GM21367 (cell line): ENCODE data around the gene FGF13.

Experiments
- ATAC-seq: cut with Tn5 transposase; IDR thresholded peaks from one replicate; pipeline ENCODE4 v1.9.1; 2021; ENCODE audit not compliant: unreplicated experiment

Gene FGF13

DNA sequence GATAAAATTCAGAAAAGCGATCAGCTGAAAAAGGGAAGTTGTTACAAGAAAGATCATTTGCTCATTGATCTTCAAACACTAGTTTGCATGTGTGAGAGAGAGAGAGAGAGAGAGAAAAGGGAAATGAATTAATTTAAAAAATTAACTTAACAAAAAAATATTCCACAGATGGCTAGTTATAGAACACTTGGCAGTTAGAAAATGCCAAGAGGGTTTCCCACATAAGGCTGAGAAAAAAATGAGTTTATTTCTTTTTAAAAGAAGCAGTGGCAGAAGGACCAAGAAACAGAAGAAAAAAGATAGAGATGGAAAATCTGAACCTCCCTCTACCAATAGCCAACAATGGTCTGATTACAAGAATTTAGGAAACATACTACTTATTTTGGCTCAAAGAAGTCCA lies 47.1 kb downstream of the FGF13 start:
- ATAC-seq, result no peak

DNA sequence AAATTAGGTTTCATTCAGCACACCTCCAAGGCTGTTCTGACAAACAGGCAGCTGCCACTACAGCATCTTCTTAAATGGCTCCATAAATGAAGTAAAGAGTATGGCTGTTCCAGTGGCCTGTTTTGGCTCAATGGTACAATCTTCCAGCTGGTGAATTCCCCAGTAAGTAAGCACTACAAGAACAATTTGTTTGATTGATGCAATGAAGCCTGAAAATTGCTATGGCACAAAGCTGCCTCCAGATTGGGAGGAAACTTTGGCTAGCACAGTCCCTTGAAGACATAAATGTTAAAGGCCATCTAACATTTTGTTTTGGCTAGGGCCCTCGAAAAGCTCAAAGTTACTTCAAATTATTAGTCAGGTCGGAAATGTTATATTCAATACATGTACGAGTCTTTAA lies 47.5 kb downstream of the FGF13 start:
- ATAC-seq, result no peak

DNA sequence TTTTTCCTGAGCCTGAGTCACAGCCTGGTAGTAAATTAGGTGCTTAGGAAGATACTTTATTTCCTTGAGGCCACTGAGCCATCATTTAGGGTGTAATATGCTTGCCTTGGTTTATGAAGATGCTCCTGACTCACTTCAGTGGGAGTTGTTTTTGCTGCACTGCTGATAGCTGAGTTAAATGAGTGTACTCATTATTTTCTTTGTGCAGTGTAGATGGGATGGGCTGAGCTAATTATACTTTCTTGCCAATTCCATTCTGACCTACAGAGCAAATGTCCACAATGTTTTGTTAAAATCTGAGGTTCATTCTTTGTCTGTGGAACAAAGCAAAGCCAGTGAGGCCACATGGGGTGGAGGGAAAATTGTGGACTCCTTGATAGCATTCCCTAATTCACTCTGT lies 60.0 kb downstream of the FGF13 start:
- ATAC-seq, result no peak

DNA sequence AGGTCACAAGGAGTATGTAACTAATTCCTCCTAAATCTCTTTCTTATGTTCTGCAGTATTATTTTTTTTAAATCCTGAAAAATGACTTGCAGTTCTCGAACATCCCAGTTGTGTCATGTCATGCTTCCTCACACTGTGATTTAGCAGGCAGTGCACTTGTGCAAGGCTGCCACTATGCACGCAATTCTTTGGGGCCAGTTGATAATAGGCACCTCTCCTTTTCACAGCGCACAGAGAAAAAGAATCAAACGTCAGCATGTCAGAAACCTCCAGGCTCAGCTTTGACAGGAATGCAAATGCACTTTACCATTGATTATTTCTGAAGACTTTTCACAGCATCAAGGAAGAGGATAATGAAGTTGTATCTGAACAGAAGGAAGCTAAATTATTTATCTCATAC lies 62.9 kb downstream of the FGF13 start:
- no peak for ATAC-seq

DNA sequence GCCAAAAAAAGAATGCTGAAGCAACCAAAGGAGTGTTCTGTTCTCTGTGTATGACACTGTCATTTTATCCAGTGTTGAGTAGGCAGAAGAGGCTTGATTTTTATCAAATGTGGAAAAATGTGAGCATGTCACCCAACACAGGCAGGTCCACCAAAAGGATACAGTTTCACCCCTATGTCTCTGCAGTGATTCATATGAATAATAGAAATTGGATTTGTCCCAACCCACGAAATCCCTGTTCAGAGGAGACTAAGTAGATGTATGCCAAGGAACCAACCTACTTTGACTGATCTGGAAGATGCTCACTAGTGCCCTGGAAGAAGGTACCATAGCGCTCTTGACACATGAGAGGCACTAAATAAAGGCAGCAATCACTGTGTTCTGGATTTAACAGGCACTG lies 72.5 kb downstream of the FGF13 start:
- no peak for ATAC-seq
